ENCODE results near the gene CPSF6. TPM values are rescaled to one million over a fixed set of nuclear protein-coding genes. Genes with fewer than 3 reads are reported as not detected.

Gene CPSF6
- total RNA-seq, 1 experiment from 2014 or later, result 77.9 TPM

DNA sequence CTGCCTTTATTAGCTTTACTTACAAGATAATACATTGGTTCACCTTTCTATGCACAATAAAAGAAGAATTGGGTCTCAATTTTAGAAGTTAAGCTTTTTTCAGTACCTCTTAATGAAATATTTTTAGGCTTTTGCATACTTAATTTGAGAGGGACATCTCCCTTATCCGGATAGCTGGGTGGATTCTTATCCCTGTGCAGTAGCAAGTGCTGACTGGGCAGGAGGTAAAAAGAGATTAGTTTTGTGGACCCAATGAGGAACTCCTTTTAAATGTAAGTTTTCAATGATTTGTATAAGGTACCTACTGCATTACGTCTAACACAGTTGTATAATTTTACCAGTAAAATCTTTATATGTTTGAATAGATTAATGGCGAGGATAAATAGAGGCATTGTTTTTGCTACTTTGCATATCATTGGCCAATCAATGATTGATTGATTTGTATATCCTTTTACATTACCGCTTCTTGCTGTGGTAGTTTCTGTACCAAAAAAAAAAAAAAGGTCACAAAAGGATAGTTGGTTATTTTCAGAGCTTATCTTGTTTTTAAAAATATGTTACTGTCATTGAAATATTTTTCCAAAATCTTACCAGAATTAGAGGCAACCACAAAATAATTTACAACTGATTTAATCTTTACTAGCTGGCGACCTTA is 2.2 kb downstream of the CPSF6 start:
- peaks cover 4% of the 10 kb centered on the region; the same call in 1 of the 2 replicates for H3F3A ChIP-seq (ENCODE audit: insufficient read depth, low read depth)
- no TSS peak for BruUV-seq (replicated peaks)
- CTCF ChIA-PET, result no interaction called here
- peaks cover 22% of the 10 kb centered on the region for H3K4me1 ChIP-seq (replicated peaks; ENCODE audit: insufficient read depth)
- H3K27ac ChIP-seq, result no peak overlapping the region
- no peaks in the 10 kb centered on the region for H3K9me2 ChIP-seq (ENCODE audit: insufficient read depth)
- no peak overlapping the region for H2AFZ ChIP-seq
- H4K20me1 ChIP-seq (ENCODE audit: insufficient read depth), result peaks cover 58% of the 10 kb centered on the region
- H3K79me2 ChIP-seq (ENCODE audit: low read depth), result peaks cover 68% of the 10 kb centered on the region
- no peak for TF ChIP-seq EZH2 (IDR thresholded peaks at IDR 0.05; ENCODE audit: low read depth)
- TF ChIP-seq CTCF (conservative IDR thresholded peaks at IDR 0.05), result no peak
- intact Hi-C loops (cut with micrococcal nuclease; ENCODE audit: unreplicated experiment), result no loop called here
- 0 out of 2 replicates have a peak, but pooled peaks cover 4% of the 10 kb centered on the region for H3K36me3 ChIP-seq (ENCODE audit: low read depth)
- DNase-seq, result no peak
- peak overlapping the region; percentile 82 for H3K4me2 ChIP-seq
- POLR2A ChIA-PET (ENCODE audit: unreplicated experiment), result interaction anchor here (0.5 to 0.7 kb wide), 3 partner anchors 10 to 861 kb away, joined by 3 to 6 read pairs (median 4); no protein-coding TSS in a partner anchor
- no peaks in the 10 kb centered on the region for H3K9me3 ChIP-seq (ENCODE audit: insufficient read depth, low read depth)
- H3K27me3 ChIP-seq (ENCODE audit: insufficient read depth, low read depth), result no peaks in the 10 kb centered on the region
- H3K4me3 ChIP-seq, result peak overlapping the region; percentile 99

GRCh38 chr12:69243099-69244084 is 4.0 kb downstream of the CPSF6 start:
- Histone ChIP-seq H3K79me2 (ENCODE audit: low read depth) (peaks cover 86% of the 10 kb centered on the region), H3K36me3 (ENCODE audit: low read depth) (0 out of 2 replicates have a peak, but pooled peaks cover 4% of the 10 kb centered on the region), H3K4me2 (peak overlapping the region; percentile 82; the same call in 1 of the 2 replicates), H3K4me3 (no peak overlapping the region), H3K9me3 (ENCODE audit: insufficient read depth, low read depth) (no peaks in the 10 kb centered on the region), H3K9me2 (ENCODE audit: insufficient read depth) (no peaks in the 10 kb centered on the region), H3K27ac (no peak overlapping the region), H4K20me1 (ENCODE audit: insufficient read depth) (peaks cover 75% of the 10 kb centered on the region), H3F3A (ENCODE audit: insufficient read depth, low read depth) (peaks cover 4% of the 10 kb centered on the region; the same call in 1 of the 2 replicates), H3K4me1 (replicated peaks; ENCODE audit: insufficient read depth) (peaks cover 22% of the 10 kb centered on the region), H2AFZ (no peak overlapping the region), H3K27me3 (ENCODE audit: insufficient read depth, low read depth) (no peaks in the 10 kb centered on the region)
- intact Hi-C loops (cut with micrococcal nuclease; ENCODE audit: unreplicated experiment), result no loop called here
- TF ChIP-seq EZH2 (IDR thresholded peaks at IDR 0.05; ENCODE audit: low read depth) (no peak), CTCF (conservative IDR thresholded peaks at IDR 0.05) (no peak)
- ChIA-PET POLR2A (ENCODE audit: unreplicated experiment) (interaction anchor here (0.7 kb wide), 1 partner anchor 581 kb away, joined by 4 read pairs; no protein-coding TSS in a partner anchor), CTCF (interaction anchor here (0.6 kb wide), 1 partner anchor 173 kb away, joined by 3 read pairs; no protein-coding TSS in a partner anchor)
- DNase-seq, result no peak
- no TSS peak for BruUV-seq (replicated peaks)

- Histone ChIP-seq H3K4me2 (no peak overlapping the region), H2AFZ (no peak overlapping the region), H3K36me3 (ENCODE audit: low read depth) (0 out of 2 replicates have a peak, but pooled peaks cover 5% of the 10 kb centered on the region), H3K27ac (no peak overlapping the region), H3F3A (ENCODE audit: insufficient read depth, low read depth) (peaks cover 13% of the 10 kb centered on the region; the same call in 1 of the 2 replicates), H3K79me2 (ENCODE audit: low read depth) (peaks cover 97% of the 10 kb centered on the region), H3K9me2 (ENCODE audit: insufficient read depth) (no peaks in the 10 kb centered on the region), H4K20me1 (ENCODE audit: insufficient read depth) (peaks cover 82% of the 10 kb centered on the region), H3K9me3 (ENCODE audit: insufficient read depth, low read depth) (no peaks in the 10 kb centered on the region), H3K4me3 (no peak overlapping the region), H3K27me3 (ENCODE audit: insufficient read depth, low read depth) (no peaks in the 10 kb centered on the region), H3K4me1 (replicated peaks; ENCODE audit: insufficient read depth) (peaks cover 5% of the 10 kb centered on the region)
- intact Hi-C loops (cut with micrococcal nuclease; ENCODE audit: unreplicated experiment), result no loop called here
- ChIA-PET CTCF (no interaction called here), POLR2A (ENCODE audit: unreplicated experiment) (no interaction called here)
- DNase-seq, result no peak
- no TSS peak for BruUV-seq (replicated peaks)
- TF ChIP-seq CTCF (conservative IDR thresholded peaks at IDR 0.05) (no peak), EZH2 (IDR thresholded peaks at IDR 0.05; ENCODE audit: low read depth) (no peak)
Measured at GRCh38 chr12:69247268-69248018, 8.1 kb downstream of the CPSF6 start.
